ENCODE results near the gene VAMP8. TPM values are rescaled to one million over a fixed set of nuclear protein-coding genes. Genes with fewer than 3 reads are reported as not detected.

Gene VAMP8
- total and polyA plus RNA-seq, 5 donors from 2014 or later, result 105 to 484 (median 394) TPM

DNA sequence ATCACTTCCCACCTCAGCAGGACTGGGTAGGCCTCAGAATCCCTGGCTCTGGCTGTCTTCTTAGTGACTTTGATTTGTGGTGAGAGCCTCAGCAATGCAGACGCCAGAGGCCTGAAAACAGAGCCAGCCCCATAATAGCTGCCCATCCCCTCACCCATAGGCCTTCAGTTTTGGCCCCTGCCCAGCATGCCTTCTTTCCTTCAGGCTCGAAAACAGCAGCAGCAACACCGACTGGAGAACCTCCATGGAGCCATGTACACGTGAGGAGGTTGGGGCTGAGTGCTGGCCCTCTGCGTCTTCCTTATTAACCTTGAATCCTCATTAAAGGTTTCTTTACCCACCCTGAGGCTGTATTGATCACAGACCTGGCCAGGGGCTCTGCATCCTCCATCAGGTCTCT lies 19.9 kb downstream of the VAMP8 start:
- ATAC-seq (ENCODE audit: low read depth in 2 of 2), result no peak
- Histone ChIP-seq H3K9me3 (ENCODE audit: control insufficient read depth in 2 of 2, low read length in 2 of 2) (no peaks in the 10 kb centered on the region), H3K4me3 (ENCODE audit: low read depth, low read length) (no peak overlapping the region)

DNA sequence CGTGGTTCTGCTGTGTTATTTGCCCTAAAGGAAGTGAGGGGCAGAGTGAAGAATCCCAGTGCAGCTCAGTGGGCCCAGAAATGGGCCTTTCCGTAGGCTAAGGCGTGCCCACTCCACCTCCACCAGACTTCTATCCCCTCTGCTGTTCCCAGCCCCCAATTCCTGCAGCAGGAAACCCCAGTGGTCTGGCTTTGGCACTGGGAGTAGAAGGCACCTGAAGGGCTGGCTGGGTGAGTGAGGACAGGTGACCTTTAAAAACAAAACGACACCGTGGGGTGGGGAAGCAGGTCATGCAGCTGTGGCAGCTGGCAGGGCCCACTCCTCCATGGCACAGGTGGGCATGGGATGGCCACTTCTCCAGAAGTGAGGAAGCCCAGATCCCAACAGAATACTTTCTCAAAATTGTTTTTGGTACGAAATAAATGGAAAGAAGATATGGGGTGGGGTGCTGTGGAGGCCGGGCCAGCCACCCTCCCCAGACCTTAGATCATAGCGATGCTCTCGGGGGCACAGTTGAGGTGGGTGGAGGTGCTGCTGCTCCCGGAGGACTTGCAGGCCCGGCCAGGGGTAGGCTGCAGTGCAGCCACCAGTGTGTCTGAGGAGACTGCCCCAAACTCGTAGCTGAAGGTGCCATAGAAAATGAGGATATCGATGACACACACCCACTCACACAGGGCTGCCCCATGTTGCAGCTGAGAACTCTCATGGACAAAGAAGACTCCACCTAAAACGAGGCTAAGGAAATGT lies 21.4 kb downstream of the VAMP8 start:
- Mint-ChIP-seq H3K27me3 (no peaks in the 10 kb centered on the region), H3K4me1 (peaks cover 8 to 67% (median 28%) of the 10 kb centered on the region in 4 donors)

More for the DNA sequence above, 19.9 kb downstream of the VAMP8 start:
- H3K27ac Mint-ChIP-seq, result peak overlapping the region in 1 of 3 donors; percentile 69
- peak overlapping the region; percentile 24 to 99 (median 96) for H3K4me3 Mint-ChIP-seq
- H3K36me3 Mint-ChIP-seq, result peaks cover 4% of the 10 kb centered on the region
- no peaks in the 10 kb centered on the region for H3K27me3 Mint-ChIP-seq
- no peak for DNase-seq
- no peak overlapping the region for H3K27ac ChIP-seq (ENCODE audit: insufficient read depth, low read length, poor library complexity, severe bottlenecking)
- H3K4me1 Mint-ChIP-seq, result peaks cover 3 to 58% (median 22%) of the 10 kb centered on the region in 4 donors
- H3K36me3 ChIP-seq (ENCODE audit: control insufficient read depth, insufficient read depth, low read length), result peaks cover 17% of the 10 kb centered on the region
- H3K9me3 Mint-ChIP-seq, result no peaks in the 10 kb centered on the region
- H3K27me3 ChIP-seq (ENCODE audit: control insufficient read depth, insufficient read depth, low read length), result no peaks in the 10 kb centered on the region
- H3K4me1 ChIP-seq (ENCODE audit: control insufficient read depth, insufficient read depth, low read length, poor library complexity, severe bottlenecking), result peaks cover 38% of the 10 kb centered on the region

GRCh38 chr2:85599468-85600234 lies 22.3 kb downstream of the VAMP8 start:
- H3K4me1 Mint-ChIP-seq, result peaks cover 7 to 63% (median 25%) of the 10 kb centered on the region in 4 donors

More for the DNA sequence above, 21.4 kb downstream of the VAMP8 start:
- Histone ChIP-seq H3K27me3 (ENCODE audit: control insufficient read depth, insufficient read depth, low read length) (no peaks in the 10 kb centered on the region), H3K4me1 (ENCODE audit: control insufficient read depth, insufficient read depth, low read length, poor library complexity, severe bottlenecking) (peaks cover 48% of the 10 kb centered on the region), H3K36me3 (ENCODE audit: control insufficient read depth, insufficient read depth, low read length) (peaks cover 17% of the 10 kb centered on the region), H3K4me3 (ENCODE audit: low read depth, low read length) (no peak overlapping the region), H3K27ac (ENCODE audit: insufficient read depth, low read length, poor library complexity, severe bottlenecking) (no peak overlapping the region), H3K9me3 (ENCODE audit: control insufficient read depth in 2 of 2, low read length in 2 of 2) (no peaks in the 10 kb centered on the region)
- Mint-ChIP-seq H3K36me3 (peaks cover 4% of the 10 kb centered on the region), H3K4me3 (peak overlapping the region in 1 of 4 donors; percentile 96), H3K9me3 (no peaks in the 10 kb centered on the region), H3K27ac (peak overlapping the region in 1 of 3 donors; percentile 59)
- DNase-seq (no peak), ATAC-seq (ENCODE audit: low read depth in 2 of 2) (no peak)

GRCh38 chr2:85600235-85600575 lies 22.8 kb downstream of the VAMP8 start:
- peak overlapping the region in 1 of 3 donors; percentile 26 for H3K27ac Mint-ChIP-seq
- H3K27ac ChIP-seq (ENCODE audit: insufficient read depth, low read length, poor library complexity, severe bottlenecking), result no peak overlapping the region

More at GRCh38 chr2:85599468-85600234, 22.3 kb downstream of the VAMP8 start:
- peaks cover 50% of the 10 kb centered on the region for H3K4me1 ChIP-seq (ENCODE audit: control insufficient read depth, insufficient read depth, low read length, poor library complexity, severe bottlenecking)
- peaks cover 17% of the 10 kb centered on the region for H3K36me3 ChIP-seq (ENCODE audit: control insufficient read depth, insufficient read depth, low read length)
- Mint-ChIP-seq H3K4me3 (peak overlapping the region in 3 of 4 donors; percentile 26 to 96 (median 63)), H3K36me3 (peaks cover 4% of the 10 kb centered on the region), H3K9me3 (no peaks in the 10 kb centered on the region), H3K27me3 (no peaks in the 10 kb centered on the region), H3K27ac (no peak overlapping the region)
- DNase-seq, result no peak
- no peaks in the 10 kb centered on the region for H3K9me3 ChIP-seq (ENCODE audit: control insufficient read depth in 2 of 2, low read length in 2 of 2)
- ATAC-seq (ENCODE audit: low read depth in 2 of 2), result no peak
- no peak overlapping the region for H3K27ac ChIP-seq (ENCODE audit: insufficient read depth, low read length, poor library complexity, severe bottlenecking)
- no peak overlapping the region for H3K4me3 ChIP-seq (ENCODE audit: low read depth, low read length)
- no peaks in the 10 kb centered on the region for H3K27me3 ChIP-seq (ENCODE audit: control insufficient read depth, insufficient read depth, low read length)

GRCh38 chr2:85600951-85601770 lies 23.8 kb downstream of the VAMP8 start:
- Histone ChIP-seq H3K27me3 (ENCODE audit: control insufficient read depth, insufficient read depth, low read length) (no peaks in the 10 kb centered on the region), H3K4me1 (ENCODE audit: control insufficient read depth, insufficient read depth, low read length, poor library complexity, severe bottlenecking) (peaks cover 42% of the 10 kb centered on the region), H3K9me3 (ENCODE audit: control insufficient read depth in 2 of 2, low read length in 2 of 2) (no peaks in the 10 kb centered on the region), H3K4me3 (ENCODE audit: low read depth, low read length) (no peak overlapping the region), H3K36me3 (ENCODE audit: control insufficient read depth, insufficient read depth, low read length) (peaks cover 18% of the 10 kb centered on the region), H3K27ac (ENCODE audit: insufficient read depth, low read length, poor library complexity, severe bottlenecking) (peak overlapping the region; percentile 1)
- H3K36me3 Mint-ChIP-seq, result peaks cover 3% of the 10 kb centered on the region
- no peaks in the 10 kb centered on the region for H3K9me3 Mint-ChIP-seq
- H3K4me3 Mint-ChIP-seq, result peak overlapping the region; percentile 86 to 96 (median 93)
- ATAC-seq (ENCODE audit: low read depth in 2 of 2) (no peak), DNase-seq (no peak)
- H3K4me1 Mint-ChIP-seq, result peaks cover 5 to 62% (median 29%) of the 10 kb centered on the region in 4 donors
- H3K27ac Mint-ChIP-seq, result peak overlapping the region in 2 of 3 donors; percentile 82 to 85
- no peaks in the 10 kb centered on the region for H3K27me3 Mint-ChIP-seq

More at GRCh38 chr2:85600235-85600575, 22.8 kb downstream of the VAMP8 start:
- DNase-seq (no peak), ATAC-seq (ENCODE audit: low read depth in 2 of 2) (no peak)
- Histone ChIP-seq H3K9me3 (ENCODE audit: control insufficient read depth in 2 of 2, low read length in 2 of 2) (no peaks in the 10 kb centered on the region), H3K4me1 (ENCODE audit: control insufficient read depth, insufficient read depth, low read length, poor library complexity, severe bottlenecking) (peaks cover 47% of the 10 kb centered on the region), H3K4me3 (ENCODE audit: low read depth, low read length) (no peak overlapping the region), H3K36me3 (ENCODE audit: control insufficient read depth, insufficient read depth, low read length) (peaks cover 17% of the 10 kb centered on the region), H3K27me3 (ENCODE audit: control insufficient read depth, insufficient read depth, low read length) (no peaks in the 10 kb centered on the region)
- H3K9me3 Mint-ChIP-seq, result no peaks in the 10 kb centered on the region
- H3K27me3 Mint-ChIP-seq, result no peaks in the 10 kb centered on the region
- H3K4me1 Mint-ChIP-seq, result peaks cover 5 to 62% (median 27%) of the 10 kb centered on the region in 4 donors
- H3K4me3 Mint-ChIP-seq, result peak overlapping the region; percentile 61 to 96 (median 88)
- peaks cover 4% of the 10 kb centered on the region for H3K36me3 Mint-ChIP-seq

DNA sequence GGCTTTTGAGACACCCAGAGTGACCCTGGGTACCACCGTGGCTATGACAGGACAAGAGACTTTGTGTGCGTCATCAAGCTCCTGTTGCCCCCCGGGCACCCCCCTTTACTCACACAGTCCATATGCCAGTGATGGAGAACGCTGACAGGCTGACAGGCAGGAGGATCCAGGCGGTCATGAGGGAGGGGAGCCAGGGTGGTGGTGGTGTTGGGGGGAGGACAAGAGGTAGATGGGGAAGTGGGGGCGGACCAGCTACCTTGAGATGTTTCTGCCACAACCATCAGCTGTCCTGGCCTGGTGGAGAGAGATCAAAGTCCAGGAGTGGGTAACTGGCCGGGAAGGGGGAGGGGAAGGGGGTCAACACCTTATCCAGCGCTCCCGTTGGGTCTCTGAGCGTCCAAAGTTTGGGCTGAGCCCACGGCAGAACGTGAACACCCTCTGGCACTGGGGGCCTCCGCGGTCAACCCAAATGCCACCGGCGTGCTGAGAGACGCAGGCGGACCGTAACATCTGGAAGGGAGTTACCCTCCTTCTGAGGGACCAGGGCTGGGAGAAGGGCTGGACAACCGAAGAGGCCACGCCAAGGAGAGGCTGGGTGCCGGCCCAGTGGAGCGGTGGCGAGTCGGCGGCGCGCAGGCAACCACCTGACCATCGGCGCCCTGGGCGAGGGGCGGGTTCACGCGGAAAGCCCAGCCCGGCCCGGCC lies 24.5 kb downstream of the VAMP8 start:
- DNase-seq (peak in 1 of 3 donors; percentile 8), ATAC-seq (ENCODE audit: low read depth in 2 of 2) (peak; percentile 1)
- no peaks in the 10 kb centered on the region for H3K27me3 ChIP-seq (ENCODE audit: control insufficient read depth, insufficient read depth, low read length)
- Mint-ChIP-seq H3K9me3 (no peaks in the 10 kb centered on the region), H3K27me3 (no peaks in the 10 kb centered on the region), H3K27ac (peak overlapping the region in 2 of 3 donors; percentile 82 to 85), H3K4me3 (peak overlapping the region; percentile 86 to 96 (median 93)), H3K4me1 (peaks cover 5 to 62% (median 25%) of the 10 kb centered on the region in 4 donors), H3K36me3 (peaks cover 3% of the 10 kb centered on the region)
- peaks cover 19% of the 10 kb centered on the region for H3K36me3 ChIP-seq (ENCODE audit: control insufficient read depth, insufficient read depth, low read length)
- H3K4me1 ChIP-seq (ENCODE audit: control insufficient read depth, insufficient read depth, low read length, poor library complexity, severe bottlenecking), result peaks cover 35% of the 10 kb centered on the region
- peak overlapping the region; percentile 51 for H3K27ac ChIP-seq (ENCODE audit: insufficient read depth, low read length, poor library complexity, severe bottlenecking)
- no peaks in the 10 kb centered on the region for H3K9me3 ChIP-seq (ENCODE audit: control insufficient read depth in 2 of 2, low read length in 2 of 2)
- no peak overlapping the region for H3K4me3 ChIP-seq (ENCODE audit: low read depth, low read length)
